Gastrocnemius medialis (tissue), 4 donors: Measurements from ENCODE around the gene TCP11.

Experiments used
- CTCF ChIP-seq, 5 experiments: fragments of 450-650 bp in 3 of 5; fragments of 200-600 bp in 2 of 5; sonication (generic) in 2 of 5; IDR thresholded peaks in 4 of 5; conservative IDR thresholded peaks in 1 of 5; 1 replicate in 4 of 5; 2 replicates in 1 of 5; pipeline ENCODE4 v1.5.1; 2016 to 2019; ENCODE audit warnings: antibody characterized with exemption in 5 of 5, mild to moderate bottlenecking in 3 of 5, moderate library complexity in 3 of 5
- POLR2A ChIP-seq, 2 donors: fragments of 450-650 bp; IDR thresholded peaks; one replicate each; pipeline ENCODE4 v1.6.1; 2017; ENCODE audit warnings: antibody characterized with exemption in 2 of 2, mild to moderate bottlenecking in 2 of 2, moderate library complexity in 2 of 2

DNA sequence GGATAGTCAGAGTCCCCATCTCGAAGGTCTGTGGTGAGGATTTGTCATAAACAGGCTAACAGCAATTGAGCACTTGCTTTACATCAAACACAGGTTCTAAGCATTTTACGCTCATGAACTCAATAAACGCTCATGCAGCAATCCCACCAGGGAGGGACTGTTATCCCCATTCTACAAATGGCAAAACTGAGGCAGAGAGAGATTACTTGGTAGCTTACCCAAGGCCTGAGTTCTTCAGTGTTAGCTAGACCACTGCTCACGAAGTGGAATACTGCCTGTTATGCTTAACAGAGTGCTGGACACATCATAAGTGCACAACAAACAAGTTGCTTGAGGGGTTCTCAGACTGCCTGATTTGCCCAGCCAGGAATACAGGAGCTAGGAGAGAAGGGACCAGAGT is 23.7 kb upstream of the TCP11 start:
- no peak for TF ChIP-seq POLR2A (IDR thresholded peaks at IDR 0.05)
- TF ChIP-seq CTCF (IDR thresholded peaks at IDR 0.05 in 4 of 5, conservative IDR thresholded peaks at IDR 0.05 in 1 of 5): no peak
